Stimulated activated effector memory CD8-positive, alpha-beta T cell treated with anti-CD3 and anti-CD28 coated beads, Interleukin-12 subunit alpha, Interleukin-12 subunit beta, amount 100 ng/mL, for 72 hours (primary cell): ENCODE results near the gene TNRC6C.

ENCODE experiments used
- ATAC-seq: fragments of 150-1000 bp; cut with Tn5 transposase; 2 replicates; pipeline ENCODE4 v1.10.0; 2021
- DNase-seq, 2 donors: peaks; one replicate each; pipeline ENCODE4 v3.0.0; 2021 to 2022; ENCODE audit warnings: low spot score in 2 of 2
- H3K27ac Mint-ChIP-seq: one replicate; pipeline ENCODE4 v1.8.0; 2022; ENCODE audit warnings: mild to moderate bottlenecking, mixed read lengths
- H3K36me3 Mint-ChIP-seq: one replicate; pipeline ENCODE4 v1.8.0; 2022; ENCODE audit warnings: mild to moderate bottlenecking, mixed read lengths
- H3K4me1 Mint-ChIP-seq: one replicate; pipeline ENCODE4 v1.8.0; 2022; ENCODE audit warnings: mixed read lengths
- H3K4me3 Mint-ChIP-seq: one replicate; pipeline ENCODE4 v1.8.0; 2022; ENCODE audit warnings: mild to moderate bottlenecking, mixed read lengths
- H3K9me3 Mint-ChIP-seq: one replicate; pipeline ENCODE4 v1.8.0; 2022; ENCODE audit warnings: mixed read lengths

Gene TNRC6C

DNA sequence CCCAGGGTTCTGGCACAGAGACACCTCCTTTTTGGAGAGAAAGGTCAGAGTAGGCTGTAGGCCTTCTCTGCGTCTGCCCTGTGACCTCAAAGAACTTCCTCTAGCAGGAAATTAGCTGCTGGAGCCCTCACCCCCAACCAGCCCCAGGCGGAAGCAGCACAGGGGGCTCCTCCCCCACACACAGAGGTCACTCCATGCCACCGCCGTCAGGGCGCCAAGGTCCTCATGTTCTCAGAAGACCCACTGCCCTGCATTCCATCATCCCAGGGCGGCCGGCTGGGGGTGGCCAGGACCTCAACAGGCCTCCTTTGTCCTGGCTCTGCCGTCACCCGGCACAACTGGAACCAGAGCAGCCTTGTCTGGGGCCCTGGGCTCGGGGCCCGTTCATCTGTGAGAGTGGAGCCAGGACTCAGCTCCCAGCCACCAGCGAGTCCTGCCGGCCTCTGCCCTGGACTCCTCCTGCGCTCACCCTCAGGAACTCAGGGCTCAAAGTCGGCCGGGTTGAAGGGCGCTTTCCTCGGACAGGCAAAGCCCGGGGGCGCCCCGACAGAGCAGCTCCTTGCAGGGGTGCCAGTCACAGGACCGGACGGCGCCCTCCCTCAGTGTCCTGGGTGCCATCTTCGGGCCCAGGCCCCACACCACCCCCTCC lies 168.9 kb downstream of the TNRC6C start:
- peaks cover 82% of the 10 kb centered on the region for H3K36me3 Mint-ChIP-seq
- peaks cover 66% of the 10 kb centered on the region for H3K4me1 Mint-ChIP-seq
- peak overlapping the region; percentile 87 for H3K27ac Mint-ChIP-seq
- ATAC-seq (peak; percentile 9), DNase-seq (peak in 1 of 2 donors; percentile 84)
- peak overlapping the region; percentile 99 for H3K4me3 Mint-ChIP-seq
- no peaks in the 10 kb centered on the region for H3K9me3 Mint-ChIP-seq

DNA sequence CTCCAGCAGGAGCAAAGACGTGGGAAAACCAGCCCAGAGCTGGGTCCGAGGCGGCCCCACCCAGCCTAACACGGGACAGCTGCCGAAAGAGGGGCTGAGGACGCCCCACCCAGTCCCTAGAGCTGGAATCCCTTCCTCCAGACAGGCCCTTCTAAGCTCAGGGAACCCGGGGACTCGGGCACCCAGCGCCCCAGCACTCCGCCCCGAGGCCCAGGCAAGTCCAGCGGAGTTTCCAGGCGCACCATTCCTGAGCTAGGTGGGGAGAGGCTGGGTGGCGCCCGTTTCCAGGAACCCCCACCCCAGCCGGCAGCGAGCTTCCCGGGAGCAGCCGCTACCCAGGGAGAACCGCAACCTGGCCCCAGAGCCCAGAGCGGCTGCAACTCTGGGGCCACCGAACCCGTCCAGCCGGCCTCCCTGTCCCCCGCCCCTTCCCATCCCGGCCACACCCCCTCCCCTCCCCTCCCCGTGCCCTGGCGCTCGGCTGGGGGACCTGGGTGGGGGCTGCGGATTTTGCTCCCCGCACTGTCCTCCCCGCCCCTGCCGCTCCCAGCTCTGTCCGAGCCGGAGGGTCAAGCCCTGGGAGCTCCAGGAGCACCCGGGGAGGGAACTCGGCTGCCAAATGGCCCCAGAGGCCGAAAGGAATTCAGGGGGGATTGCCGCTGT lies 169.5 kb downstream of the TNRC6C start:
- Mint-ChIP-seq H3K4me1 (peaks cover 66% of the 10 kb centered on the region), H3K9me3 (no peaks in the 10 kb centered on the region), H3K36me3 (peaks cover 82% of the 10 kb centered on the region), H3K4me3 (peak overlapping the region; percentile 99), H3K27ac (peak overlapping the region; percentile 87)
- ATAC-seq, result no peak
- DNase-seq, result no peak

GRCh38 chr17:78128551-78129350 lies 170.2 kb downstream of the TNRC6C start, which contains the start of gene TMC6:
Gene TMC6 (minus strand): TSS chr17:78128755. CDS start chr17:78126832, 1,923 bp downstream.
- no peaks in the 10 kb centered on the region for H3K9me3 Mint-ChIP-seq
- DNase-seq (peak; percentile 58 to 81), ATAC-seq (peak; percentile 50)
- H3K4me1 Mint-ChIP-seq, result peaks cover 66% of the 10 kb centered on the region
- H3K4me3 Mint-ChIP-seq, result peak within 1 kb of the TSS; percentile 99
- peak within 1 kb of the TSS; percentile 97 for H3K27ac Mint-ChIP-seq
- peaks cover 82% of the 10 kb centered on the region for H3K36me3 Mint-ChIP-seq

- Mint-ChIP-seq H3K27ac (peak overlapping the region; percentile 97), H3K4me3 (peak overlapping the region; percentile 99), H3K36me3 (peaks cover 82% of the 10 kb centered on the region), H3K4me1 (peaks cover 67% of the 10 kb centered on the region), H3K9me3 (no peaks in the 10 kb centered on the region)
- ATAC-seq (peak; percentile 2), DNase-seq (peak in 1 of 2 donors; percentile 71)
Observed at GRCh38 chr17:78129351-78130089, 171.0 kb downstream of the TNRC6C start.

DNA sequence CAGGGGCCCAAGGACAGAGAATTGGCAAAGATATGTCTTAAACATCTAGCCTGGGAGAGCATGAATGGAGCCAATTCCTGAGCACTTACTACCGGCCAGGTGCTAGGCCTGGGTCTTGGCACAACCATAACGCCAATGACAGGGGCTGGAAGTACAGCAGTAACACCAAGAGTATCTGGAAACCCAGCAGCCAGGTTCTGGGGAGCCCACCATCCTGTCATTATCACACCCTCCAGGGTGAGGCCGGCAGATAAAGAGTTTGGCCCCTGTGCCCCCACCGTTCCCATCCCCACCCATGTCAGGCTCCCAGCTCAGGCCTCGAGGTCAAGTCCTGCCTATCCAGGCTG lies 171.6 kb downstream of the TNRC6C start:
- H3K9me3 Mint-ChIP-seq, result no peaks in the 10 kb centered on the region
- H3K4me1 Mint-ChIP-seq, result peaks cover 71% of the 10 kb centered on the region
- no peak for DNase-seq
- peak overlapping the region; percentile 99 for H3K4me3 Mint-ChIP-seq
- peak overlapping the region; percentile 97 for H3K27ac Mint-ChIP-seq
- peaks cover 82% of the 10 kb centered on the region for H3K36me3 Mint-ChIP-seq
- no peak for ATAC-seq

DNA sequence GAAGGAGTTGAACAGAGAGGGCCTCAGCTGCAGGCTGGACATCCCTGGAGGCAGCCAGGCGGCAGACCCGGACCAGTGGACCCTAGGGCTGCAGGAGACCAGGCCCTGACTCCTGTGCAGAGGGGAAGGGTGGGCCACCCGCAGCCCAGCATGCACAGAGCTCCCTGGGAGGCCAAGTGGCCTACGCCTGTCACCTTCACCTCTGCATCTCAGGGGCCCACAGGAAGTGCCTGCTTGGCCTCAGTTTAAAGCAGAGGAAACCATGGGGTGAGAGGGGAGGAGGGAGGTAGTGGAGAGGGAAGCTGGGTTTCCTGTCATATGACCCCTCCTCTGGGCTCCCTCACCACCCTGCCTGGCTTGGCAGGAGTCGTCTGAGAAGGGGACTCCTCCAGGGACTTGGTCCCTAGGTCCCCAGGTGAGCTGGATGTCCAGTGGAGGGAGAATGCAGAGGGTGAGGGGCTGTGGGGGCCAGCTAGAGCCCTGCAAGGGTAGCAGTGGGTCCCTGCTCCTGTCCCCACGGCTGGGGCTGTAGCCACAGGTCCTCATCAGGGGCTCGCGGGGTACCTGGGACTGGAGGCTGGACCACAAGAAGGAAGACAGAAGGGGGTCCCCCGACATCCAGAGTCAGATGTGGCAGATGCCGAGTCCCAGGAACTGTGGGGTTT lies 172.1 kb downstream of the TNRC6C start, which contains the start of gene TMC8:
TSS of gene TMC8 (plus strand) at position 335 of the 665 bp plus-strand sequence. CDS start 818 bp downstream, outside the sequence.
- peak; percentile 59 for ATAC-seq
- Mint-ChIP-seq H3K27ac (peak within 1 kb of the TSS; percentile 97), H3K4me3 (peak within 1 kb of the TSS; percentile 99), H3K36me3 (peaks cover 82% of the 10 kb centered on the region), H3K4me1 (peaks cover 74% of the 10 kb centered on the region), H3K9me3 (no peaks in the 10 kb centered on the region)
- peak; percentile 58 to 86 for DNase-seq

- DNase-seq (peak; percentile 53 to 80), ATAC-seq (peak; percentile 26)
- H3K4me3 Mint-ChIP-seq, result peak overlapping the region; percentile 99
- H3K9me3 Mint-ChIP-seq, result no peaks in the 10 kb centered on the region
- peaks cover 87% of the 10 kb centered on the region for H3K36me3 Mint-ChIP-seq
- H3K27ac Mint-ChIP-seq, result peak overlapping the region; percentile 97
- peaks cover 75% of the 10 kb centered on the region for H3K4me1 Mint-ChIP-seq
Observed at GRCh38 chr17:78131172-78132083, 172.9 kb downstream of the TNRC6C start.

DNA sequence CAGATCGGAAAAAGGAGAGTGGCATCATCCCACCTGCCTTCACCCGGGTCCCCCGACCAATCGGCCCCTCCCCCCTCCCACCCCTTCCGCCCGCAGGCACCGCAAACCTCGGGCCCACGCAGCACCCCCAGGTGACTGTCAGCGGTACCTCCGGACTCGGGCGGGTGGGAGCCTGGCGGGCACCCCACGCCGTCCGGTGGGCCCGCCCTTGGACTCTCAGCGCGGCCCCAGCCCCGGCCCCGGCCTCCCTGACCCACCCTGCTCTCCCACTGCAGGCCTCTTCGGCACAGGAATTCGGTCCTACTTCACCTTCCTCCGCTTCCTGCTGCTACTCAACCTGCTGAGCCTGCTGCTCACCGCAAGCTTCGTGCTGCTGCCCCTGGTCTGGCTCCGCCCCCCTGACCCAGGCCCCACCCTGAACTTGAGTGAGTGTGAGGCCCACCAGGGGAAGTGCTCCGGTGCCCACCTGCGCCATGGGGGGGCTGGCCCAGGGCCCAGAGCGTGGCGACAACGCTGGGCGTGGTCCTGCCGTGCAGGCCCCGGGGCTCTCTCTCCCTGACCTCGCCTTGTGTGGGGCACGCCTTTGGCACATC lies 173.7 kb downstream of the TNRC6C start:
- peaks cover 92% of the 10 kb centered on the region for H3K36me3 Mint-ChIP-seq

GRCh38 chr17:78132767-78133178 lies 174.3 kb downstream of the TNRC6C start:
- ATAC-seq (no peak), DNase-seq (no peak)
- H3K4me1 Mint-ChIP-seq, result peaks cover 78% of the 10 kb centered on the region
- peaks cover 92% of the 10 kb centered on the region for H3K36me3 Mint-ChIP-seq
- H3K4me3 Mint-ChIP-seq, result peak overlapping the region; percentile 99
- H3K27ac Mint-ChIP-seq, result peak overlapping the region; percentile 97
- H3K9me3 Mint-ChIP-seq, result no peaks in the 10 kb centered on the region

More for the DNA sequence above, 173.7 kb downstream of the TNRC6C start:
- H3K9me3 Mint-ChIP-seq, result no peaks in the 10 kb centered on the region
- H3K4me3 Mint-ChIP-seq, result peak overlapping the region; percentile 99
- H3K27ac Mint-ChIP-seq, result peak overlapping the region; percentile 97
- peaks cover 76% of the 10 kb centered on the region for H3K4me1 Mint-ChIP-seq
- ATAC-seq, result peak; percentile 16
- peak; percentile 57 to 81 for DNase-seq

GRCh38 chr17:78133179-78133951 lies 174.9 kb downstream of the TNRC6C start:
- ATAC-seq (no peak), DNase-seq (no peak)
- H3K9me3 Mint-ChIP-seq, result no peaks in the 10 kb centered on the region
- peaks cover 84% of the 10 kb centered on the region for H3K4me1 Mint-ChIP-seq
- peaks cover 95% of the 10 kb centered on the region for H3K36me3 Mint-ChIP-seq
- peak overlapping the region; percentile 97 for H3K27ac Mint-ChIP-seq
- H3K4me3 Mint-ChIP-seq, result peak overlapping the region; percentile 99

DNA sequence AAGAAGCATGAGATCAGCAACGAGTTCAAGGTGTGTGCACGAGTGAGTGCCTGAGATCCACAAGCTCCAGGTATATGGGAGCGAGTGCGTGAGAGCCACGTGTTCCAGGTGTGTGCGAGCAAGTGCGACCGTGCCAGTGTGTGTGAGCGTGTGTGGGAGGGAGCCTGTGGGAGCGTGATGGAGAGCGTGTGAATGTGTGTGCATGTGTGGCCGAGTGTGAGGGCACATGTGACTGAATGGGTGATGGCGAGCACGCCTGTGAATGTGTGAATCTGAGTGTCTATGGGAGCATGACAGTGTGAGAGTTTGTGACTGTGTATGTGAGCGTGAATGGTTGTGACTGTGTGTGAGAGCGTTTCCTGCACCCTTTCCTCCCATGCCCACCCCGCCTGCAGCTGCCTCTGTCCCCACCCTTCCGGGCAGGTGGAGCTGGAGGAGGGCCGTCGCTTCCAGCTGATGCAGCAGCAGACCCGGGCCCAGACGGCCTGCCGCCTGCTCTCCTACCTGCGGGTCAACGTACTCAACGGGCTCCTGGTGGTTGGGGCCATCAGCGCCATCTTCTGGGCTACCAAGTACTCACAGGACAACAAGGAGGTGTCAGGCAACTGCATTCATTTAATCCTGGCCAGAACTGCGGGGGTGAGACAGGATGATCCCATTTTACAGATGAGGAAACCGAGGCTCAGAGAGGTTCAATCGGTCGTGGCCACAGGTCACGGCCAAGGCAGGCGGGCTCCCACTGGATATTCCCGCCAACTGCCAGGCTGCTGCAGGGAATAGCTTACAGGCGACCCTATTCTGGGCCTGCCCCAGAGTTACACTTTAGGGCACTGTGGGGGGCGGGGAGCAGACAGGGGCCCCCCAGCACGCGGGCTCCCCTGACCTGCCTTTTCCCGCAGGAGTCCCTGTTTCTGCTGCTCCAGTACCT lies 175.7 kb downstream of the TNRC6C start:
- Mint-ChIP-seq H3K4me3 (peak overlapping the region; percentile 99), H3K36me3 (peaks cover 97% of the 10 kb centered on the region), H3K4me1 (peaks cover 87% of the 10 kb centered on the region), H3K9me3 (no peaks in the 10 kb centered on the region), H3K27ac (peak overlapping the region; percentile 97)
- DNase-seq, result peak; percentile 59 to 84
- ATAC-seq, result peak; percentile 19

GRCh38 chr17:78134899-78135385 lies 176.4 kb downstream of the TNRC6C start:
- H3K27ac Mint-ChIP-seq, result no peak overlapping the region
- no peak for ATAC-seq
- H3K4me3 Mint-ChIP-seq, result peak overlapping the region; percentile 99
- peaks cover 98% of the 10 kb centered on the region for H3K36me3 Mint-ChIP-seq
- H3K4me1 Mint-ChIP-seq, result peaks cover 86% of the 10 kb centered on the region
- H3K9me3 Mint-ChIP-seq, result no peaks in the 10 kb centered on the region
- no peak for DNase-seq
